ENCODE results near the gene CLCNKB.
A peak's percentile ranks its signal among the peaks of the same experiment; 100 is the strongest.
"Not testable (repeated sequence)": the region's sequence is repeated elsewhere in the genome, so short reads cannot be mapped to it uniquely, and the experiment has no call there.

The CLCNKB gene

GRCh38 chr1:16015960-16016901, 27.4 kb upstream of the CLCNKB start:
- DNase-seq = no peak

DNA sequence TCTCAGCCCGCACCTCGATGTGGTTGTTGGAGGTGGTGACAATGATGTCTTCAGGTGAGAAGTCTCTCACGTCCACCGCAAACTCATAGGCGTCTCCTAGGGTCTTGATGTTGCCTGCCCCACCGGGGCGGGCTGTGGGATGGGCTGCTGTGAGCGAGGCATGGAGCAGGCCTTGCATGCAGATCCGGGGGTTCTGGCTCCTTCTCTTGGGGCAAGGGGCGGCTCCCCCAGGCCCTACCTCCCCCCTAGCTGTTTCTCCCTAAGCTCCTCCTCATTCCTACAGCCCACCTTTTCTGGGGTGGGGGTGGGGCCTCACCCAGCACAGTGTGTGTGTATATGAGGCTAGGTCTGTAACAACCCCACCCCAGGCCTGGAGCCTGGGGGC, 26.5 kb upstream of the CLCNKB start:
- no peak for DNase-seq

- DNase-seq = no peak
Observed at GRCh38 chr1:16017461-16018303, 25.9 kb upstream of the CLCNKB start, which contains the start of gene HSPB7. HSPB7 (minus strand) TSS chr1:16018043; CDS start chr1:16017963, 80 bp downstream.

DNA sequence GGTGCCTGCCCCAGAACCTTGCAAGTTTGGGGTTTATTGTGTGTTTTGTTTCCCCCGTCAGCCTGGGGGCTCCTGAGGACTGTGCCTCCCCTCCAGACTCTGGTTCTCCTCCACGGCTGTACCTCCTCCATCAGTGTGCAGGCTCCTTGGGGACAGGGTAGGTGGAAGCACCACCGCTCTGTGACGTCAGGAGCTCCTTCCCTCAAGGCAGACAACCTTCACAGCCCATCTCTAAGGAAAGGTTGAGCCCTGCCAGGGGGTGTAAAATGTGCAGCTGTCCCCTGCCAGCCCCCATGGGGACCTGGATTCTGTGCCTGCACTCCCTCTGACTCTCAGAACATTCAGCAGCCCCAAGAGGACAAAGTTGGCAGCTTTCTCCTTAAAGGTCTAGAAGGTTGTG, 25.3 kb upstream of the CLCNKB start:
- DNase-seq = no peak

GRCh38 chr1:16018749-16019643, 24.6 kb upstream of the CLCNKB start:
- DNase-seq = no peak

- DNase-seq = no peak
Observed at GRCh38 chr1:16019644-16020277, 23.8 kb upstream of the CLCNKB start.

GRCh38 chr1:16020325-16020724, 23.3 kb upstream of the CLCNKB start:
- DNase-seq = no peak

DNA sequence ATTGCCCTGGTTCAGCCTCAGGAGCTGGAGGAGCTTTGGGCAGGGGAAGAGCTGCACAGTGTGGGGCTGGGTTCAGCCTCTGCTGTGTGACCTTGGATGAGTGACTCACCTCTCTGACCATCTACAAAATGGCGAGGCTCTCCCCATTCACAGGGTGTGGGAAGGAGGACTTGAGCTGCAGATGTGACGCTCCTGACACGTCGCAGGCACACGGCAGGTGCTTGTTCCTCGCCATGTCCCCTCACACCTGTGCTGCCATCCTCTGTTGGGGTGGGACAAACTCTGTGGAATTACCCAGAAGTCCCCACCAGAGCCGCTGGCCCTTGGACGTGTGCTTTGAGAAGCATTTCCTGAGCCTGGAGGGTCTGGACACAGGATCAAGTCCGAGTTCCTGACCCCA, 22.7 kb upstream of the CLCNKB start:
- DNase-seq = not testable (repeated sequence)

- DNase-seq = no peak
Observed at GRCh38 chr1:16021681-16022080, 21.9 kb upstream of the CLCNKB start, which contains the start of gene CLCNKA. CLCNKA (plus strand) TSS chr1:16022036; CDS start chr1:16022620, 584 bp downstream.

GRCh38 chr1:16022393-16022792, 21.2 kb upstream of the CLCNKB start:
- no peak for DNase-seq

GRCh38 chr1:16023050-16023653, 20.4 kb upstream of the CLCNKB start:
- DNase-seq = no peak

GRCh38 chr1:16026302-16026701, 17.3 kb upstream of the CLCNKB start:
- DNase-seq = not testable (repeated sequence)

GRCh38 chr1:16026723-16027484, 16.7 kb upstream of the CLCNKB start:
- DNase-seq = peak; percentile 21

DNA sequence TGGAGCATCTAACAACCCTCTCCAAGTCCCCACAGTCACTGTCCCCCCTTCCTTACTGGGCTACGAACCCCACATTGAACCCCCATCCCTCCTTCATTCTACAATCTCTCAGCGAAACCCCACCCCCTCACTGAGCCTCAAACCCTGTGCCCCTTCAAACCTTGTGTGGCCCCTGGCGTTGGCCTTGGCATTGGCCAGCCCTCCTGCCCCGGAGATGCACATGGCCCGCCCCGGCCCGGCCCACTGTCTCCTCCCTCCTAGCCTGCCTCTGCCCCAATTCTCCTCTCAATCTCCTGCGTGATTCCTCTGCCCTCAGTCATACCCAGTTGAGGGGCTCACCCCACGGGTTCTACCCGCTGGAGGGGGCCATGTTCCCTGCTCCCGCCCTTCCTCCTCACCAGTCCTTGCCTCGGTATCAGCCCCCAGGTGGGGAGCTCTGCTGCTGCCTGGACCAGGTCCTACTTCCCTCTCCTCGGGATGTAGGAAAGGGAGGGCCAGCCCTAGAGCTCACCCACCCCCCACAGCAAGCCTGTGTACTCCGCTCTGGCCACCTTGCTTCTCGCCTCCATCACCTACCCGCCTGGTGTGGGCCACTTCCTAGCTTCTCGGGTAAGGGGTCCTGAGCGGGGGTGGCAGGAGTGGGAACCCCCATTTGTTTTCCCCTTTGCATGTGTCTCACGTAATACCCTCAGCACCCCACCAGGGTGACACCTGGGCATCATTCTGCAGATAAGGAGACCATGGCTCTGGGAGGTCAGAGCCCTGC, 15.2 kb upstream of the CLCNKB start:
- DNase-seq = no peak

DNA sequence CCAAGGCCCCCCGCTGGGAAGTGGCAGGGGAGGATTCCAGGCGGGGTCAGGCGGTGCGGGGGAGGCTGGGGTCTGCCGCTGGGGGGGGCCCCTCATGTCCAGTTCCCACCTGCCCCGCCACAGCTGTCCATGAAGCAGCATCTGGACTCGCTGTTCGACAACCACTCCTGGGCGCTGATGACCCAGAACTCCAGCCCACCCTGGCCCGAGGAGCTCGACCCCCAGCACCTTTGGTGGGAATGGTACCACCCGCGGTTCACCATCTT, 14.6 kb upstream of the CLCNKB start:
- DNase-seq = not testable (repeated sequence)

- no peak for DNase-seq
Observed at GRCh38 chr1:16029288-16029687, 14.3 kb upstream of the CLCNKB start.

DNA sequence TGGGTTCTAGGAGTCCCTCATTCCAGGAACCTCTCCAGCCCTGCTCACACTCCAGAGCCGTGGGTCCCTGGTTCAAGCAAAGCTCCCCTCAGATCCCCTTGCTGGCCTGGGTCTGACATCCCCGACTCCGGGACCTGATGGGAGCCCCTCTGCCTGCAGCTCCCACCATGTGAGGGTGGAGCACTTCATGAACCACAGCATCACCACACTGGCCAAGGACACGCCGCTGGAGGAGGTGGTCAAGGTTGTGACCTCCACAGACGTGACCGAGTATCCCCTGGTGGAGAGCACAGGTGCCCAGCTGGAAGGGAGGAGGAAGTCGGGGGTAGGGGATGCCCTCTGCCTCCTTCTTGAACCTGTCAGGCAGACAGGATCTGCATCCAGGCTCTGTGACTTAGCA, 12.0 kb upstream of the CLCNKB start:
- no peak for DNase-seq

- DNase-seq = peak; percentile 59
Observed at GRCh38 chr1:16032388-16033102, 11.0 kb upstream of the CLCNKB start.

DNA sequence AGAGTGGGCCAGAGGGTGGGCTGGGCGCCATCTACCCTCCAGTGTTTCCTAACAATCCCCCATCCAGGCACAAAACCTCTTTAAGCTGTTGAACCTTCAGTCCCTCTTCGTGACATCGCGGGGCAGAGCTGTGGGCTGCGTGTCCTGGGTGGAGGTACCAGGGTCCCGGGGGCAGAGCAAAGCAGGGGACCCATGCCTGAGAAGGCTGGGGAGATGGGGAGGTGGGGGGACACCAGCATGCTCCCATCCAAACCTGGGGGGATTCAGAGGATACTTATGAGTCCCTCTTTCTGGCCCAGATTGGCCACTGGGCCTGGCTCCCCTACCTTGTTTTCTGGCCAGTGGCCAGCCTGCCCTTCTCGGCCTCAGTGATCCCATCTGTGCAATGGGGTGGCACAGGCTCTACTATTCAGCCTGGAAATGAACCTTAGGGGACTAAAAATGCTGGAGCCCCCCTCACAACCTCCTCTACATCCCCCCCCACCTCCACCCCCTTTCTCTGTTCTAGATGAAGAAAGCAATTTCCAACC, 10.4 kb upstream of the CLCNKB start:
- DNase-seq = not testable (repeated sequence)
